ENCODE data around the gene WNT2. TPM values are rescaled to one million over a fixed set of nuclear protein-coding genes. Genes with fewer than 3 reads are reported as not detected.

Gene WNT2
- polyA plus RNA-seq, 1 experiment: 8.4 TPM

GRCh38 chr7:117227091-117227490 is 95.8 kb downstream of the WNT2 start:
- ChIA-PET POLR2A (no interaction called here), CTCF (interaction anchor here (0.8 kb wide), 1 partner anchor 14 kb away, joined by 3 read pairs; no protein-coding TSS in a partner anchor)
- no peak for DNase-seq (ENCODE audit: low read depth)
- H3K4me3 ChIP-seq (ENCODE audit: low read depth, low read length): no peak overlapping the region
- TF ChIP-seq, protein P1, sequence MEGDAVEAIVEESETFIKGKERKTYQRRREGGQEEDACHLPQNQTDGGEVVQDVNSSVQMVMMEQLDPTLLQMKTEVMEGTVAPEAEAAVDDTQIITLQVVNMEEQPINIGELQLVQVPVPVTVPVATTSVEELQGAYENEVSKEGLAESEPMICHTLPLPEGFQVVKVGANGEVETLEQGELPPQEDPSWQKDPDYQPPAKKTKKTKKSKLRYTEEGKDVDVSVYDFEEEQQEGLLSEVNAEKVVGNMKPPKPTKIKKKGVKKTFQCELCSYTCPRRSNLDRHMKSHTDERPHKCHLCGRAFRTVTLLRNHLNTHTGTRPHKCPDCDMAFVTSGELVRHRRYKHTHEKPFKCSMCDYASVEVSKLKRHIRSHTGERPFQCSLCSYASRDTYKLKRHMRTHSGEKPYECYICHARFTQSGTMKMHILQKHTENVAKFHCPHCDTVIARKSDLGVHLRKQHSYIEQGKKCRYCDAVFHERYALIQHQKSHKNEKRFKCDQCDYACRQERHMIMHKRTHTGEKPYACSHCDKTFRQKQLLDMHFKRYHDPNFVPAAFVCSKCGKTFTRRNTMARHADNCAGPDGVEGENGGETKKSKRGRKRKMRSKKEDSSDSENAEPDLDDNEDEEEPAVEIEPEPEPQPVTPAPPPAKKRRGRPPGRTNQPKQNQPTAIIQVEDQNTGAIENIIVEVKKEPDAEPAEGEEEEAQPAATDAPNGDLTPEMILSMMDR (IDR thresholded peaks at IDR 0.05; ENCODE audit: insufficient read depth, low read depth, low read length): no peak
- H3K36me3 ChIP-seq (ENCODE audit: control insufficient read depth, insufficient read depth, low read length): 0 out of 2 replicates have a peak, but pooled peaks cover 2% of the 10 kb centered on the region
- H3K27me3 ChIP-seq (ENCODE audit: control insufficient read depth, insufficient read depth, low read length): no peaks in the 10 kb centered on the region

- Histone ChIP-seq H3K36me3 (ENCODE audit: control insufficient read depth, insufficient read depth, low read length) (peaks cover 3% of the 10 kb centered on the region; the same call in 1 of the 2 replicates), H3K4me3 (ENCODE audit: low read depth, low read length) (no peak overlapping the region), H3K27me3 (ENCODE audit: control insufficient read depth, insufficient read depth, low read length) (no peaks in the 10 kb centered on the region)
- CTCF ChIA-PET: interaction anchor here (1.3 to 2.4 kb wide), 2 partner anchors 13 to 241 kb away, joined by 6 to 9 read pairs; no protein-coding TSS in a partner anchor
- TF ChIP-seq, protein P1 (IDR thresholded peaks at IDR 0.05; ENCODE audit: insufficient read depth, low read depth, low read length): no peak
- no peak for DNase-seq (ENCODE audit: low read depth)
- POLR2A ChIA-PET: no interaction called here
Observed at GRCh38 chr7:117225536-117225935, 97.3 kb downstream of the WNT2 start.

Small RNAs within 50 kb of the gene (small RNA-seq; reads per million reads assigned to genes)
- gene MTCYBP6 (ENCODE audit: insufficient read length, low read depth, low replicate concordance): not detected

Other genes starting within 250 kb of the WNT2 start
- gene ASZ1, start 104.4 kb upstream of the WNT2 start, polyA plus RNA-seq (2011; rRNA removed): not detected in 2 replicates
- not detected in 2 replicates for gene CFTR, start 157.0 kb upstream of the WNT2 start, polyA plus RNA-seq (2011; rRNA removed)

All from BJ (cell line).